ACHN (cell line): ENCODE results near the gene VWA1.
"Not testable (repeated sequence)": the region's sequence is repeated elsewhere in the genome, so short reads cannot be mapped to it uniquely, and the experiment has no call there.

Experiments
- DNase-seq: peaks from one replicate; pipeline ENCODE4 v3.0.0-alpha.2; 2015
- in situ Hi-C: cut with HindIII; loops from 2 replicates; pipeline ENCODE4 v1.10.0; 2017; ENCODE audit warnings: low sequenced_read_pairs, low pct_ligation_motif_present, low pct_unique_long_range_greater_than_20kb

VWA1 gene

GRCh38 chr1:1420654-1421141 lies 14.8 kb upstream of the VWA1 start:
- in situ Hi-C loops, result no loop called here
- DNase-seq, result no peak

- in situ Hi-C loops, result no loop called here
- DNase-seq, result no peak
Measured at GRCh38 chr1:1421147-1421906, 14.2 kb upstream of the VWA1 start, which contains the start of gene ANKRD65. ANKRD65 (minus strand) TSS chr1:1421276; CDS start chr1:1421005, 271 bp downstream.

- DNase-seq, result no peak
- in situ Hi-C loops, result no loop called here
Measured at GRCh38 chr1:1421907-1422464, 13.5 kb upstream of the VWA1 start.

- no peak for DNase-seq
- in situ Hi-C loops, result no loop called here
Measured at GRCh38 chr1:1422465-1423244, 12.8 kb upstream of the VWA1 start.

- DNase-seq, result no peak
- in situ Hi-C loops, result no loop called here
Measured at GRCh38 chr1:1423245-1423597, 12.3 kb upstream of the VWA1 start.

- DNase-seq, result no peak
- in situ Hi-C loops, result no loop called here
Measured at GRCh38 chr1:1424707-1425106, 10.8 kb upstream of the VWA1 start.

GRCh38 chr1:1425426-1425752 lies 10.1 kb upstream of the VWA1 start:
- in situ Hi-C loops, result no loop called here
- no peak for DNase-seq

- no peak for DNase-seq
- in situ Hi-C loops, result no loop called here
Measured at GRCh38 chr1:1425753-1426495, 9.6 kb upstream of the VWA1 start.

GRCh38 chr1:1426496-1427105 lies 8.9 kb upstream of the VWA1 start:
- DNase-seq, result no peak
- in situ Hi-C loops, result no loop called here

- no peak for DNase-seq
- in situ Hi-C loops, result no loop called here
Measured at GRCh38 chr1:1427106-1427819, 8.2 kb upstream of the VWA1 start.

- in situ Hi-C loops, result no loop called here
- DNase-seq, result no peak
Measured at GRCh38 chr1:1427820-1428148, 7.7 kb upstream of the VWA1 start.

GRCh38 chr1:1428174-1428573 lies 7.3 kb upstream of the VWA1 start:
- no peak for DNase-seq
- in situ Hi-C loops, result no loop called here

GRCh38 chr1:1428967-1429366 lies 6.5 kb upstream of the VWA1 start:
- DNase-seq, in situ Hi-C loops: not testable (repeated sequence)

- in situ Hi-C loops, result no loop called here
Measured at GRCh38 chr1:1429671-1430073, 5.8 kb upstream of the VWA1 start.

GRCh38 chr1:1430114-1430982 lies 5.1 kb upstream of the VWA1 start:
- in situ Hi-C loops, result no loop called here
- no peak for DNase-seq

More at GRCh38 chr1:1429671-1430073, 5.8 kb upstream of the VWA1 start:
- no peak for DNase-seq

GRCh38 chr1:1430992-1431844 lies 4.3 kb upstream of the VWA1 start:
- in situ Hi-C loops, result no loop called here
- DNase-seq, result no peak
